Hepatocyte (in vitro differentiated cells): ENCODE measurements around the gene FAM149B1.

Experiments used
- EZH2 ChIP-seq: fragments of 200-600 bp; sonication (generic); IDR thresholded peaks from 2 replicates; pipeline ENCODE4 v1.6.1; 2016; ENCODE audit warnings: antibody characterized with exemption, mild to moderate bottlenecking, borderline replicate concordance
- TF ChIP-seq, protein P1 (sequence below): fragments of 200-600 bp; sonication (generic); IDR thresholded peaks from 2 replicates; pipeline ENCODE4 v1.5.1; 2016; ENCODE audit warnings: antibody characterized with exemption, mild to moderate bottlenecking; ENCODE audit not compliant: poor library complexity

- TF ChIP-seq, protein P1, sequence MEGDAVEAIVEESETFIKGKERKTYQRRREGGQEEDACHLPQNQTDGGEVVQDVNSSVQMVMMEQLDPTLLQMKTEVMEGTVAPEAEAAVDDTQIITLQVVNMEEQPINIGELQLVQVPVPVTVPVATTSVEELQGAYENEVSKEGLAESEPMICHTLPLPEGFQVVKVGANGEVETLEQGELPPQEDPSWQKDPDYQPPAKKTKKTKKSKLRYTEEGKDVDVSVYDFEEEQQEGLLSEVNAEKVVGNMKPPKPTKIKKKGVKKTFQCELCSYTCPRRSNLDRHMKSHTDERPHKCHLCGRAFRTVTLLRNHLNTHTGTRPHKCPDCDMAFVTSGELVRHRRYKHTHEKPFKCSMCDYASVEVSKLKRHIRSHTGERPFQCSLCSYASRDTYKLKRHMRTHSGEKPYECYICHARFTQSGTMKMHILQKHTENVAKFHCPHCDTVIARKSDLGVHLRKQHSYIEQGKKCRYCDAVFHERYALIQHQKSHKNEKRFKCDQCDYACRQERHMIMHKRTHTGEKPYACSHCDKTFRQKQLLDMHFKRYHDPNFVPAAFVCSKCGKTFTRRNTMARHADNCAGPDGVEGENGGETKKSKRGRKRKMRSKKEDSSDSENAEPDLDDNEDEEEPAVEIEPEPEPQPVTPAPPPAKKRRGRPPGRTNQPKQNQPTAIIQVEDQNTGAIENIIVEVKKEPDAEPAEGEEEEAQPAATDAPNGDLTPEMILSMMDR = no peak
- no peak for TF ChIP-seq EZH2
Measured at GRCh38 chr10:73190188-73190587, 22.3 kb downstream of the FAM149B1 start.
